SHP77 treated with DMSO at 0.1 percent for 48 hours (cell line): ENCODE data around the gene PPP1R26.

Experiments
- DNase-seq: peaks from one replicate; lab custom pipeline; 2025; lab: John Stamatoyannopoulos, UW

Gene PPP1R26

DNA sequence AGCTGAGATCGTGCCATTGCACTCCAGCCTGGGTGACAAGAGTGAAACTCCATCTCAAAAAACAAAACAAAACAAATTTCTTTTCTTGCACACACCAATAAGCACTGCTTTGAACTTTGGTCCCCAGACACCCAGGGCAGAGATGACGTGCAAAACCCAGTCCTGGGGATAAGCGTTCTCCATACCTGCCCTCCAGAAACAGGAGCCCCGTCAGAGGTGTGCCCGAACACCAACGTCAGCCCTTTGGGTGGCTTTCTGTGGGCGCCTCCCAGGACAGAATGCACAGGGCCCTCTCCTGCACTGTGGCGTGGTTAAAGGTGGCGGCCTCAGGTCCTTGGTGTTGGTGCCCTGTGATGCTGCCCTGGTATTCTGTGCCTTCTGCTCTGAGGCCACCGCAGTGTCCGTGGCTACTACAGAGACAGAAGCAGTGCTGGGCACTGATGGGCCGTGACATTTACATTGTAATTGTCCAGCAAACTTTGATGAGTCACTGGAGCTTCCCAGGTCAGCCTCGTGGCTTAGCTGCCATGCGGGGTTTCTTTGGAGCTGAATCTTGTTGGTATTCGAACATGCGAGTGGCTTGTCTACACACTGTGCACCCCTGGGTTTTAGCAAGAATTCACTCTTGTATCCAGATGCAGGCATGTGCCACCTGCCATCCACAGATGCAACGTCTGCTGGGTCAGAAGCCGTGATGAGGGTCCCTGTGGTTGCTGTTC lies 9.8 kb downstream of the PPP1R26 start:
- DNase-seq: no peak

DNA sequence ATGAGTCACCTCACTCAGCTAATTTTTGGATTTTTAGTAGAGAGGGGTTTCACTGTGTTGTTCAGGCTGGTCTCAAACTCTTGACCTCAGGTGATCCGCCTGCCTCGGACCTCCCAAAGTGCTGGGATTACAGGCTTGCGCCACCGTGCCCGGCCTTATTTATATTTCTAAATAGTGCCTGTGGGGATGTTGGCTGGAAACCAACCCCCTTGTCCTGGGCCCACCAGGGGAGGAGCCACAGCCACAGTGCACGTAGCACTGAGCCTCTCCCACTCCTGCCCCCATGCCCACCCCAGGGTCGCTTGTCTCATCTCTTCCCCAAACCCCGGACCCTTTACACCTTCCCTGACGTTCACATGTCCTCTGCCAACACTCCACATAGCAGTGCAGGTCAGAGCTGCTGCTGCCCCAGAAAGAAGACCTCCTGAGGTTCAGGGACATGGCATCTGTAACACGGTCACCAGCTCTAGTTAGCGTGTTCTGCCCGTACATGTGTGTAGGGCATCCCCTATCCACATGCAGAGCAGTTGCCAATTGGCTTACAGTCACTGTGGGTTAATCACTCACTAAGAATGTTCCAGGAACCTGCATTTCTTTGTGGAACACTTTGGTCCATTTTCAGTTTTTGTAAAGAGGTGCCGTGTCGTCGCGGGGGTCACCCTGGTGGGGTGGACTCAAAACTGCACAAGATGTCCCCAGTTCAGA lies 10.7 kb downstream of the PPP1R26 start:
- DNase-seq: no peak

GRCh38 chr9:135490980-135491464 lies 11.4 kb downstream of the PPP1R26 start:
- DNase-seq: no peak

- no peak for DNase-seq
Measured at GRCh38 chr9:135491764-135492163, 12.2 kb downstream of the PPP1R26 start.

DNA sequence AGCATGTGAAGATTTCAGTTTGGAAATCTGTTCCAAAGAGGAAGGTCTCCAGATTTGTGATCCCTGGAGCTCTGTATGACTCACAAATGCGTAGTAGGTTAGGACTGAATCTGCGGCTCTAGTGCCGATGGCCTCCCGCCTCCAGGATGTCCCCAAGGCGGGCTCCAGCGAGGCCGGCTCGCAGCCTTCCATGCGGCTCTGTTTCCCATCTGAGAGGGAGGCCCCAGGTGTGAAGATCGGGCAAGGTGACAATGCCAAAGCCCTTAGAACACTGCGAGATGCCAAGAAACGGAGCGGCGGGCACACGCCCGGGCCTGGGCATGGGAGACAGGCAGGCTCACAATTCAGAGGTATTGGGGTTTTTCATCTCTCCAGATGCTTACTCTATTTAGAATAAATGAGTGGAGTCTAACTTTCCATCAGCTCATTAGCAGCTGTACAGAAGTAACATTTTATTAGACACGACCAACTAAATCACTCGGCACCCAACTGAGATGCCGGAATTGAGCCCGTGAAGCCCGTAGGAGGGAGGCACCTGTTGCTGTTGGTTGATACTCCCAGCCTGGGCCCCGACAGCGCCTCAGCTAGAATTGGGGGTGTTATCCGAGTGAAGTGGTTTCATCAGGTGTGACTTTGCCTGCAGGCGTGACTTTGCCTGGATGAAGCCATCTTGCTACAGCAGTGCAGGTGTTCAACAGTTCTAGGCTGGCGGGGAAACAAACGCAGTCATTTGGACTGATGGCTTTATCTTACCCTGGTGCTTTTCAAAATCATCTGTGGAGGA lies 13.5 kb downstream of the PPP1R26 start:
- DNase-seq: no peak

- DNase-seq: no peak
Measured at GRCh38 chr9:135494791-135495559, 15.4 kb downstream of the PPP1R26 start.

- DNase-seq: no peak
Measured at GRCh38 chr9:135498381-135499126, 19.0 kb downstream of the PPP1R26 start.

- DNase-seq: no peak
Measured at GRCh38 chr9:135499326-135500070, 19.9 kb downstream of the PPP1R26 start.

- no peak for DNase-seq
Measured at GRCh38 chr9:135500071-135500524, 20.5 kb downstream of the PPP1R26 start.

- peak; percentile 59 for DNase-seq
Measured at GRCh38 chr9:135500525-135501260, 21.1 kb downstream of the PPP1R26 start, which contains the start of gene MRPS2. TSS of gene MRPS2 (plus strand) at chr9:135500682. CDS start at chr9:135500711, 29 bp downstream.

DNA sequence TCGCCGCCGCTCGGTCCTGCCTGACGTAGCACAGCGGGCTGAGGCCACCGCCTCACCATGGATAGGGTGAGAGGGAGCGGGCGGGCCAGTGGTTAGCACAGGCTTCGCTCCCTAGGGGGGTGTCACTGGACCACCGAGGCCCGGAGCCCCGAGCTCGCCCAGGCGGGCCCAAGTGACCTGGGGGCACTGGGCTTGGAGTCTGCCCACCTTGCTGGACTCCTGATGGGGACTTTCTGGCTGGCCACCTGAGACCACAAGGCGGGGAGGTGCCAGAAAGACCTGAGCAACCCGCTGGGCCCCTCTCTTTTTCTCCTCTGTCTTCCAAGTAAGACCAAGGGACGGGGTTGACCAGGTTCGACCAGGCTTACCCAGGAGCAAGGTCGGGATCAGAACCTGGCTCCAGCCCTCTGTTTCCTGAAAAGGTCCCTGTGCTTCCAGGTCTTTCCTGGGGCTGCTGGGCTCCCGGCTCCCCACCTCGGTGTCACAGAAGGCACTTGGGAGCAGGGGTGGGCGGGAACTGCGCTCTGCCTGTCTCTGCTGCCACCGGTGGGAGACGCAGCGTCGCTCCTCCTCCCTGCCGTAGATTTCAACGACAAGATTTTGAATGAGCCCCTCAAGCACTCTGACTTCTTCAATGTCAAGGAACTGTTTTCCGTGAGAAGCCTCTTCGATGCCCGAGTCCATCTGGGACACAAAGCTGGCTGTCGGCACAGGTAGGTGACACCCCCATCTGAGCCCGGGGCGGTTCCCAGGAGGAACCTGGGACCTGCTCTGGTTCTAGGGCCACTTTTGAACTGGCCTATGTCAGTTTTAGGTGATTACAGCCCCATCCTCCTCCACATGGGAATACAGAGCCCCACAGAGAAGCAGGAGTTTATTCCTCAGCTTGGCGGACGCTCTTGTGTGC lies 21.9 kb downstream of the PPP1R26 start:
- no peak for DNase-seq

- no peak for DNase-seq
Measured at GRCh38 chr9:135502168-135502872, 22.7 kb downstream of the PPP1R26 start.

DNA sequence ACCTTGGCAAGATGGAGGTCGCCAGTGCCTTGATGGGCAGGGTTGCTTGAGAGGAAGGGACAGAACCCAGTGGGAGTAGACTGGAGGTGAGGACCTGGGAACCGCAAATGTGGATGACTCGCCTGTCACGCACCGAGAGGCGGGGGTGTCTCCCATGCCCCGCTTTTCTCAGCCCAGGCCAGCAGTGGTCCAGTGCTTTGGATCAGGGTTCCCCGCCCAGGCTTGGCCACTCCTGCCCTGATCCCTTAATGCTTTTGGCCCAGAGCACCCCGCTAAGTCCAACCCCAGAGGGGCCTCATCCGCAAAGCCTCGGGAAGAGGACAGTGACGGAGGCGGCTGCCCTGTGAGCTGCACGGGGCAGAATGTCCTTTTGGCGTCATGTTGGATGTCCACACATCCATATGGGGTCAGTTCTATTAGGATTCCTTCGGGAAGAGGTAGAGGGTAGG lies 23.3 kb downstream of the PPP1R26 start:
- DNase-seq: no peak

DNA sequence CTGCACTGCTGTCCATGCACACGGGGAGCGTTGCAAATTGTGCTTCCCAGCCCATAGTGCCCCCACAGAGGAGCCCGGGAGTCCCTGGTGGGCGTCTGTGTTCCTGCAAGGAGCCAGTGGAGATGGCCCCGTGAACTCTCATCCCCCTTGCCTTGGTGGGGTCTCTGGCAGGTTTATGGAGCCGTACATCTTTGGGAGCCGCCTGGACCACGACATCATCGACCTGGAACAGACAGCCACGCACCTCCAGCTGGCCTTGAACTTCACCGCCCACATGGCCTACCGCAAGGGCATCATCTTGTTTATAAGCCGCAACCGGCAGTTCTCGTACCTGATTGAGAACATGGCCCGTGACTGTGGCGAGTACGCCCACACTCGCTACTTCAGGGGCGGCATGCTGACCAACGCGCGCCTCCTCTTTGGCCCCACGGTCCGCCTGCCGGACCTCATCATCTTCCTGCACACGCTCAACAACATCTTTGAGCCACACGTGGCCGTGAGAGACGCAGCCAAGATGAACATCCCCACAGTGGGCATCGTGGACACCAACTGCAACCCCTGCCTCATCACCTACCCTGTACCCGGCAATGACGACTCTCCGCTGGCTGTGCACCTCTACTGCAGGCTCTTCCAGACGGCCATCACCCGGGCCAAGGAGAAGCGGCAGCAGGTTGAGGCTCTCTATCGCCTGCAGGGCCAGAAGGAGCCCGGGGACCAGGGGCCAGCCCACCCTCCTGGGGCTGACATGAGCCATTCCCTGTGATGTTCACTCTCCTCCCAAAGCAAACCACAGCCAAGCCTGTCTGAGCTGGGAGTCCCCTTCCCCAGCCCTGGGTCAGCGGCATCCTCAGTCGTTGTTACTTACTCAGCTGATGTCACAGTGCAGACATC lies 24.0 kb downstream of the PPP1R26 start:
- no peak for DNase-seq

DNA sequence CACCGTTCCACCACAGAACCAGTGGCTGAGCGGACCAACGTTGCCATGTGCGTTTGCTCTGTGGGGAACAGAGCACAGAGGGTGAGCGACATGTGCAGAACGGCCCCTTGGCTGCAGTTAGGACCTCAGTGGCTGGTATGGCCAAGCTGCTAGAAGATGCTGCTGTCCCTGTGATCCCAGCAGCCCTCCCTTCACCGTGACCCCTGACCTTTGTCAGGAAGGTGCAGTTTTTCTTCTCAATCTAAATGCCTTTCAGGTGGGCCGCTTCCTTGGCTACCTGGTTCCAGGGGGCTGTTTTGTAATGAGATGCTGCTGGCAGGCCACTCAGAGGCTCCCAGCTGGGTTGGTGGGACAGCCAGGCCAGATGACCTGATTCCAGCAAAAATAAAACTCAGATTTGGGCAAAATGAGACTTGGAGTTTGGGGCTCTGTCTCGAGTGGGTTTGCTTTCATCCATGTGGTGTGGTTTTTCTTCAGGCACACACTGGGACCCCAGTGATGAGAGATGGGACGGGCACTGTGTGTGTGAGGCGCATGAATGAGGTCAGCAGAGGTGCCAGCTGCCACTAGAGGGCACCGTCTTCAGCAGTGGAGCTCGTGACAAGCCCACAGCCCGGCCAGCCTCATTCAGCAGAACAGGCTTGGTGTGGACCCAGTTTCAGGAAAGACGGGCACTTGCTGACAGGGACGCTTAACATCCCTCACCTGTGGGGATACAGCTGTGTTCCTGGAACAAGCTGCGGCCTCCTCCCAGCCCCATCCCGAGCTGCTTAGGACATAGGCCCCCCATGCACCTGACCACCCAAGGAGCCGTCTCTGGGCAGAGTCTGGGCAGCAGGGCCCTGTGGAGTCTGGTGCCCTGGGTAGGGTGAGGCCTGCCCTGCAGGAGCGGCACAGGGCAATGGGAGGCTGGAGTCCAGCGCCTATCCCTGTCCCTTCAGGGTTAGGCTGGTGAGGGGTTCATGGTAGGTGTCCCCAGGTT lies 25.0 kb downstream of the PPP1R26 start:
- DNase-seq: no peak
